Vagina (tissue), 2 donors: ENCODE results near the gene MISFA. TPM values are rescaled to one million over a fixed set of nuclear protein-coding genes. Genes with fewer than 3 reads are reported as not detected.
"Not testable (repeated sequence)": the region's sequence is repeated elsewhere in the genome, so short reads cannot be mapped to it uniquely, and the experiment has no call there.

ENCODE experiments used
- DNase-seq, 2 donors: peaks; one replicate each; pipeline ENCODE4 v3.0.0-alpha.2; 2017; ENCODE audit errors: extremely low spot score in 2 of 2
- H3K27ac ChIP-seq: fragments of 200-600 bp; sonication (generic); one replicate; pipeline ENCODE4 v1.5.1; 2019
- H3K27me3 ChIP-seq: fragments of 200-600 bp; sonication (generic); one replicate; pipeline ENCODE4 v1.5.1; 2019
- H3K36me3 ChIP-seq, 2 donors: fragments of 200-600 bp; sonication (generic); one replicate each; pipeline ENCODE4 v1.5.1; 2017 to 2019
- H3K4me1 ChIP-seq: fragments of 200-600 bp; sonication (generic); one replicate; pipeline ENCODE4 v1.5.1; 2019
- H3K4me3 ChIP-seq, 2 donors: fragments of 200-600 bp; sonication (generic); 1 replicate in 1 of 2; 2 replicates in 1 of 2; pipeline ENCODE4 v1.5.1; 2016 to 2019
- H3K9me3 ChIP-seq: fragments of 200-600 bp; sonication (generic); one replicate; pipeline ENCODE4 v1.5.1; 2019
- POLR2A ChIP-seq, 2 donors: fragments of 450-650 bp; IDR thresholded peaks; one replicate each; pipeline ENCODE4 v1.6.1; 2017; ENCODE audit warnings: antibody characterized with exemption in 2 of 2, mild to moderate bottlenecking in 2 of 2, moderate library complexity in 2 of 2
- POLR2AphosphoS5 ChIP-seq, 2 donors: sonication (generic); formaldehyde crosslinking; IDR thresholded peaks; one replicate each; pipeline ENCODE4 v1.9.0; 2017; ENCODE audit warnings: antibody characterized with exemption in 2 of 2, mild to moderate bottlenecking in 2 of 2, low read depth in 1 of 2; ENCODE audit not compliant: insufficient read depth in 1 of 2
- intact Hi-C: fragments of 100-400 bp; cut with DNase I; formaldehyde crosslinking; loops from one replicate; pipeline ENCODE4 v1.15.1; 2023
- total RNA-seq: library from RNA; depleted of rRNA; stranded (reverse); fragments of >200 nt; gene quantifications from one replicate; pipeline ENCODE4 v1.2.3, GENCODE V29; 2016
- TF ChIP-seq, protein P1 (sequence below), 3 experiments: fragments of 450-650 bp in 2 of 3; fragments of 200-600 bp in 1 of 3; sonication (generic) in 1 of 3; IDR thresholded peaks; one replicate each; pipeline ENCODE4 v1.5.1; 2017 to 2019; ENCODE audit warnings: antibody characterized with exemption in 3 of 3, mild to moderate bottlenecking in 2 of 3, moderate library complexity in 2 of 3

MISFA gene
- total RNA-seq, 1 donor from 2014 or later: not detected

DNA sequence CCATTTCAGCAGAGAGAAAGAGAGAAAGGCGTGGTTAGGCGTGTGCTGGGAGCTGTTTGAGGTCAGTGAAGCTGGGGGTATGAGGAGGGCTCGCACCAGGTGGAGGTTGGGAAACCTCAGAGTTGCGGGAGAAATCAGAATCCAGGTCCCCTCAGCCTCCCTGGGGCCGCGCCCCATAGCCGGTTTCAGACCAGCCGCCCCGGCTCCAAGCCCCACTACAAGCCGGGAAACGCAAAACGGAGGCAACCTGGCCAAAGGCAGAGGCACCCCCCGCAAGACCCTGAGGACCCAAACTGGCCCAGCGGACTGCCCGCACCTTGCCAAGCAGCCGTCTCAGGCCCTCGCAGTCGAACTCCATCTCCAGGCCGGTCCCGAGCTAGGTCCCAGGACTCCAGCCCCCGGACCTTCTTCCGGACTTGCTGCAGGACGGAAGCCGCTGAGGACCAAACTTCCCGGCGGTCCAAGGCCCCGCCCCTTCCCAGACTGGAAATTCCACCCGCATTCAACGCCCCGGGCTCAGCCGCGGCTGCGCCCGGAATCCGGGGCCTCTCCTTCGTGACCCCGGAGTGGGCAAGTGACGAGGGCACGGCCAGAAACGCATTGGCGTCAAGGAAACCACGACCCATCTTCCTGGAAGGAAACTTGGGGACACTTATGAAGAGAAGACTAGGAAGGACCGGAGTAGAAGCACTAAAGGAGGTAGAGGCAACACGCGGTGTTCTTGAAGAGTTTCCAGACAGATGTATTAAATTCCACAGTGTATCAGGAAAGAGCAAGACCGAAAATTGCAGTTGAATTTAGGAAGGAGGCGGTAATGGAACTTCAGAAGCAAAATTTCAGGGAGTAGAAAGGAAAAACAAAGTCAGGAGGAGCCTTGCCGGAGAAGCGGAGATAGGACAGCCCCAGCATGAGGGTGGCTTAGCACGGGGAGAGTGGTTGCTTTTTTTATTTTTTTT lies 11.0 kb upstream of the MISFA start, which contains the start of gene UEVLD:
UEVLD (minus strand) TSS at position 438 of the 956 bp plus-strand sequence; CDS start at position 358, 80 bp downstream.
- Histone ChIP-seq H3K27ac (peak within 1 kb of the TSS; percentile 70), H3K27me3 (no peaks in the 10 kb centered on the region), H3K4me3 (peak within 1 kb of the TSS; percentile 80 to 90), H3K4me1 (peaks cover 35% of the 10 kb centered on the region), H3K9me3 (no peaks in the 10 kb centered on the region), H3K36me3 (no peaks in the 10 kb centered on the region)
- intact Hi-C loops: loop anchor here (5.0 kb wide), 1 partner anchor 134 kb away; no protein-coding TSS in a partner anchor
- DNase-seq: peak in 1 of 2 donors; percentile 93
- TF ChIP-seq, protein P1, sequence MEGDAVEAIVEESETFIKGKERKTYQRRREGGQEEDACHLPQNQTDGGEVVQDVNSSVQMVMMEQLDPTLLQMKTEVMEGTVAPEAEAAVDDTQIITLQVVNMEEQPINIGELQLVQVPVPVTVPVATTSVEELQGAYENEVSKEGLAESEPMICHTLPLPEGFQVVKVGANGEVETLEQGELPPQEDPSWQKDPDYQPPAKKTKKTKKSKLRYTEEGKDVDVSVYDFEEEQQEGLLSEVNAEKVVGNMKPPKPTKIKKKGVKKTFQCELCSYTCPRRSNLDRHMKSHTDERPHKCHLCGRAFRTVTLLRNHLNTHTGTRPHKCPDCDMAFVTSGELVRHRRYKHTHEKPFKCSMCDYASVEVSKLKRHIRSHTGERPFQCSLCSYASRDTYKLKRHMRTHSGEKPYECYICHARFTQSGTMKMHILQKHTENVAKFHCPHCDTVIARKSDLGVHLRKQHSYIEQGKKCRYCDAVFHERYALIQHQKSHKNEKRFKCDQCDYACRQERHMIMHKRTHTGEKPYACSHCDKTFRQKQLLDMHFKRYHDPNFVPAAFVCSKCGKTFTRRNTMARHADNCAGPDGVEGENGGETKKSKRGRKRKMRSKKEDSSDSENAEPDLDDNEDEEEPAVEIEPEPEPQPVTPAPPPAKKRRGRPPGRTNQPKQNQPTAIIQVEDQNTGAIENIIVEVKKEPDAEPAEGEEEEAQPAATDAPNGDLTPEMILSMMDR (IDR thresholded peaks at IDR 0.05): no peak
- TF ChIP-seq POLR2AphosphoS5 (IDR thresholded peaks at IDR 0.05; ENCODE audit: insufficient read depth in 1 of 2, low read depth in 1 of 2) (peak; percentile 92 to 95), POLR2A (IDR thresholded peaks at IDR 0.05) (peak in 1 of 2 donors; percentile 31)

DNA sequence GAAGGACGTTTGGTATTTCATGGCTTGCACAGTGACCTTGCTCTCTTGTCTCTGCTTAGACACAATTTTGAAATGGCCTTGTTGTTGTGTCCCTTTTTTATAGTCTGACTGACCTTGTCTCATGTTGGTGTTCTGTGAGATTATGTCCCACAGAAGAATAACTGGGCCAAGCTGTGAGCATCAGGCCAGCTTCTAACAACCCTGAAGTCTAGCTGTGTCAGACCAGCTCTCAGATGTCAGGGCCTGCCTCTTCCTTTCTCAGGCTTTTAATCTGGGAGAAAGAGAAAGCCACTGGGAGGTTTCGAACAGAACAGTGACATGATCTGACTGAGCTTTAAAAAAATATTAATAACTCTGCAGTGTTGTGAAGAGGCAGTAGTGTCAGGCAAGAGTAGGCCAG lies 9.0 kb upstream of the MISFA start:
- Histone ChIP-seq H3K4me1 (peaks cover 35% of the 10 kb centered on the region), H3K27me3 (no peaks in the 10 kb centered on the region), H3K36me3 (no peaks in the 10 kb centered on the region), H3K27ac (no peak overlapping the region), H3K9me3 (no peaks in the 10 kb centered on the region), H3K4me3 (no peak overlapping the region)
- intact Hi-C loops: no loop called here
- no peak for DNase-seq
- TF ChIP-seq POLR2AphosphoS5 (IDR thresholded peaks at IDR 0.05; ENCODE audit: insufficient read depth in 1 of 2, low read depth in 1 of 2) (no peak), POLR2A (IDR thresholded peaks at IDR 0.05) (no peak)
- TF ChIP-seq, protein P1 (IDR thresholded peaks at IDR 0.05): no peak

GRCh38 chr11:18594088-18594487 lies 5.5 kb upstream of the MISFA start:
- H3K36me3 ChIP-seq, intact Hi-C loops, DNase-seq, H3K27me3 ChIP-seq, H3K9me3 ChIP-seq, H3K27ac ChIP-seq, H3K4me3 ChIP-seq: not testable (repeated sequence)
- H3K4me1 ChIP-seq: peaks cover 21% of the 10 kb centered on the region

DNA sequence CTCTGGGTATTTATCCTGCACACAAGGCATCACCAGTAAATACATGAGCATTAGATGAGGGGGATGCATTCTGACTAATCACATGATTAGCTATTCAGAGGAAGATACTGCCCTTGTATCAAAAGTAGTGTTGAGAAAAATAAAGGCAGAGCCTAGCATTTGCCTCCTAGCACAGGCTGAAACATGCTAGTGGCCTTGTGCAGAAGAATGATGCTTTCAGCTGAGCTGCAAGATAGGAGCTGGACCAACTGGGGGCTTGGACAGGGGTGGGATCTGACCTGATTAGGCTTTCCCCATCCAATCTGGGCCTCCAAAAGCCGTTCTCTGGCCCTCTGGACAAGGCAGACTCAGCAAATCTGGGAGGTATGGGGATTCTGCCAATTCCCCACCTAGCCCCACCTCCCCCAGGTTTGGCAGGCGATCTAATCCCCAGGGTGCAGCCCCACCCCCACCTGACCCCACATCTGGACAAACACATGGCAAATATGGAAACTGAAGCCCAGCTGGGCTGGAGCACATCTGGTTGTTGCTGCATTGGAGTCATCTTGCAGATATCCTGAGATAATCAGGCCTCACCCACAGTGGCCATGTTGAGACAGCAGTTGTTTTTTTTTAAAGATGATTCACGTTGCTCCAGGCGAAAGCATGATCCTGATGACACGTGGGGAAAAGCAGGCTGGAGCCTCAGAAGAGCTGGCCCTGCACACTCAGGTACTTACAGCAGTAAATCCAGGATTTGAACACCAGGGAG lies 4.4 kb upstream of the MISFA start:
- no peaks in the 10 kb centered on the region for H3K36me3 ChIP-seq
- no peaks in the 10 kb centered on the region for H3K27me3 ChIP-seq
- no peak for DNase-seq
- H3K27ac ChIP-seq: no peak overlapping the region
- H3K4me1 ChIP-seq: peaks cover 10% of the 10 kb centered on the region
- no peaks in the 10 kb centered on the region for H3K9me3 ChIP-seq
- intact Hi-C loops: no loop called here
- TF ChIP-seq, protein P1 (IDR thresholded peaks at IDR 0.05): no peak
- TF ChIP-seq POLR2A (IDR thresholded peaks at IDR 0.05): no peak
- TF ChIP-seq POLR2AphosphoS5 (IDR thresholded peaks at IDR 0.05; ENCODE audit: insufficient read depth in 1 of 2, low read depth in 1 of 2): no peak
- H3K4me3 ChIP-seq: no peak overlapping the region

GRCh38 chr11:18600915-18601569 lies 1.5 kb downstream of the MISFA start:
- no peak for TF ChIP-seq POLR2AphosphoS5 (IDR thresholded peaks at IDR 0.05; ENCODE audit: insufficient read depth in 1 of 2, low read depth in 1 of 2)
- TF ChIP-seq, protein P1 (IDR thresholded peaks at IDR 0.05): no peak
- TF ChIP-seq POLR2A (IDR thresholded peaks at IDR 0.05): no peak
- Histone ChIP-seq H3K4me3 (no peak overlapping the region), H3K9me3 (no peaks in the 10 kb centered on the region), H3K4me1 (no peaks in the 10 kb centered on the region), H3K27me3 (no peaks in the 10 kb centered on the region), H3K27ac (no peak overlapping the region), H3K36me3 (no peaks in the 10 kb centered on the region)
- DNase-seq: no peak
- intact Hi-C loops: no loop called here
